HepG2 (cell line): Measurements from ENCODE around the gene ZNF586. TPM values are rescaled to one million over a fixed set of nuclear protein-coding genes. Genes with fewer than 3 reads are reported as not detected.

Experiments
- ATAC-seq: fragments of 200-7000 bp; cut with Tn5 transposase; 3 replicates; pipeline ENCODE4 v1.9.1; 2020; ENCODE audit warnings: mild to moderate bottlenecking, moderate library complexity
- BruUV-seq: library from RNA; stranded (reverse); fragments of 400-500 nt; replicated peaks from 2 replicates; lab custom pipeline; 2021; lab: Mats Ljungman, UMichigan
- CTCF ChIA-PET: fragments of 300-600 bp; formaldehyde crosslinking; extraction: SDS; loops from one replicate; lab custom pipeline; 2021; ENCODE audit warnings: low total read pairs, inconsistent platforms, low intra/inter-chr PET ratio; lab: Yijun Ruan, JAX
- POLR2A ChIA-PET: fragments of 350-600 bp; sonication (Branson Sonifier 250); formaldehyde crosslinking; loops from one replicate; lab custom pipeline; 2020; ENCODE audit warnings: antibody characterized with exemption, inconsistent platforms; lab: Yijun Ruan, JAX
- DNase-seq: peaks from one replicate; pipeline ENCODE4 v3.0.0-alpha.2; 2015; ENCODE audit warnings: low spot score
- FAIRE-seq: peaks from 3 replicates; lab custom pipeline; 2011; peaks lifted over from hg19 to GRCh38; lab: Jason Lieb, UNC
- H2AFZ ChIP-seq: one replicate; pipeline ENCODE4 v1.6.1; 2011; ENCODE audit warnings: low read length, inconsistent platforms
- H3K27ac ChIP-seq: fragments of 300-600 bp; 3 replicates; pipeline ENCODE4 v1.8.0; 2011; ENCODE audit warnings: mixed run types, mild to moderate bottlenecking, mixed read lengths, low read length, inconsistent platforms; ENCODE audit not compliant: insufficient read depth; ENCODE audit errors: extremely low read length
- H3K27me3 ChIP-seq, 2 experiments: fragments of 200-600 bp in 1 of 2; 2 replicates in 1 of 2; 3 replicates in 1 of 2; pipeline versions ENCODE4 v1.6.0 to v1.8.0; 2011; ENCODE audit warnings: low read length in 2 of 2, mild to moderate bottlenecking in 2 of 2, moderate library complexity in 2 of 2, inconsistent platforms in 1 of 2; ENCODE audit not compliant: insufficient read depth in 2 of 2, control insufficient read depth in 1 of 2
- H3K36me3 ChIP-seq, 2 experiments: fragments of 200-600 bp in 1 of 2; replicated peaks in 1 of 2; 2 replicates in 1 of 2; 3 replicates in 1 of 2; pipeline versions ENCODE4 v1.5.1 to v1.8.0; 2011; ENCODE audit warnings: low read length in 2 of 2, inconsistent platforms in 1 of 2; ENCODE audit not compliant: insufficient read depth in 2 of 2, control insufficient read depth in 1 of 2
- H3K4me1 ChIP-seq: 2 replicates; pipeline ENCODE4 v1.5.1; 2012; ENCODE audit warnings: low read length, inconsistent platforms; ENCODE audit not compliant: insufficient read depth
- H3K4me2 ChIP-seq: 2 replicates; pipeline ENCODE4 v1.6.0; 2011; ENCODE audit warnings: low read depth, low read length, inconsistent platforms
- H3K4me3 ChIP-seq, 3 experiments: fragments of 200-600 bp in 1 of 3; sonication (generic), shearing (Covaris generic) in 1 of 3; replicated peaks in 1 of 3; 2 replicates each; pipeline ENCODE4 v1.5.1; 2011 to 2016; ENCODE audit warnings: low read length in 3 of 3, inconsistent platforms in 2 of 3, low read depth in 2 of 3, mild to moderate bottlenecking in 2 of 3, control low read depth in 1 of 3, mixed read lengths in 1 of 3; ENCODE audit not compliant: insufficient read depth in 1 of 3
- H3K79me2 ChIP-seq: one replicate; pipeline ENCODE4 v1.6.1; 2011; ENCODE audit warnings: low read length, inconsistent platforms; ENCODE audit not compliant: insufficient read depth
- H3K9ac ChIP-seq: 2 replicates; pipeline ENCODE4 v1.6.0; 2011; ENCODE audit warnings: mild to moderate bottlenecking, low read depth, low read length, inconsistent platforms; ENCODE audit not compliant: insufficient read depth
- H3K9me3 ChIP-seq: 2 replicates; pipeline ENCODE4 v1.5.1; 2012; ENCODE audit warnings: mild to moderate bottlenecking, low read length
- H4K20me1 ChIP-seq: 2 replicates; pipeline ENCODE4 v1.6.0; 2011; ENCODE audit warnings: inconsistent platforms, mild to moderate bottlenecking, low read length, moderate library complexity; ENCODE audit not compliant: insufficient read depth
- PLRG1 ChIP-seq: fragments of 450-650 bp; conservative IDR thresholded peaks from 2 replicates; pipeline ENCODE4 v1.6.1; 2016
- POLR2A ChIP-seq, 2 experiments: IDR thresholded peaks; 2 replicates each; pipeline ENCODE4 v1.6.1; 2011; ENCODE audit warnings: low read depth in 2 of 2, low read length in 2 of 2, mild to moderate bottlenecking in 1 of 2, moderate library complexity in 1 of 2; ENCODE audit not compliant: insufficient read depth in 1 of 2
- SYNCRIP ChIP-seq: fragments of 200-400 bp; formaldehyde crosslinking; IDR thresholded peaks from 2 replicates; pipeline ENCODE4 v1.6.1; 2018; ENCODE audit warnings: mild to moderate bottlenecking, low read depth, low read length; ENCODE audit not compliant: insufficient read depth
- ZMYM4 ChIP-seq: sonication (generic); formaldehyde crosslinking; IDR thresholded peaks from 2 replicates; pipeline ENCODE4 v1.8.1; 2023; ENCODE audit warnings: mild to moderate bottlenecking, missing genetic modification reagents
- ZNF224 ChIP-seq: sonication (generic); formaldehyde crosslinking; IDR thresholded peaks from 2 replicates; pipeline ENCODE4 v1.5.0; 2020; ENCODE audit warnings: mild to moderate bottlenecking, missing genetic modification reagents
- ZNF577 ChIP-seq: sonication (generic); formaldehyde crosslinking; IDR thresholded peaks from 2 replicates; pipeline ENCODE4 v1.4.0; 2020; ENCODE audit warnings: mild to moderate bottlenecking, low read depth, missing genetic modification reagents, borderline replicate concordance
- ZNF83 ChIP-seq: sonication (generic); formaldehyde crosslinking; IDR thresholded peaks from 2 replicates; pipeline ENCODE4 v1.4.0; 2020; ENCODE audit warnings: missing genetic modification reagents, mild to moderate bottlenecking, borderline replicate concordance
- ZSCAN25 ChIP-seq: sonication (generic); formaldehyde crosslinking; IDR thresholded peaks from 2 replicates; pipeline ENCODE4 v1.8.0; 2022; ENCODE audit warnings: mild to moderate bottlenecking, missing genetic modification reagents
- WGBS: methylation state at CpG from one replicate; pipeline ENCODE4 v1.1.6; 2017; ENCODE audit warnings: low lambda C conversion rate; 5-methylcytosine and 5-hydroxymethylcytosine counted together
- in situ Hi-C: cut with HindIII; loops from 2 replicates; pipeline ENCODE4 v1.10.0; 2017; ENCODE audit warnings: low pct_unique_long_range_greater_than_20kb; ENCODE audit not compliant: extremely low pct_ligation_motif_present
- intact Hi-C: fragments of 100-400 bp; cut with micrococcal nuclease; formaldehyde crosslinking; loops from one replicate; pipeline ENCODE4 v1.10.0; 2022; ENCODE audit not compliant: unreplicated experiment
- polyA plus RNA-seq, 8 experiments: library from polyadenylated mRNA; depleted of rRNA in 3 of 8; stranded (reverse) in 7 of 8; unstranded in 1 of 8; fragments of >200 nt; fragmentation: Illumina TruSeq in 4 of 8; extraction: Trizol in 4 of 8; gene quantifications; 2 replicates each; pipeline versions ENCODE4 v1.2.1 to v1.2.3, GENCODE V29; 2011 to 2016; ENCODE audit warnings: low read depth in 4 of 8, missing spikeins in 1 of 8, mixed read lengths in 1 of 8; ENCODE audit not compliant: insufficient read depth in 1 of 8
- total RNA-seq, 5 experiments: library from RNA; depleted of rRNA; stranded (reverse); fragments of >200 nt; fragmentation: Illumina TruSeq; extraction: Trizol; gene quantifications; 2 replicates each; pipeline ENCODE4 v1.2.3, GENCODE V29; 2016; ENCODE audit warnings: low read depth in 1 of 5
- TF ChIP-seq, protein P1 (sequence below): sonication (generic); formaldehyde crosslinking; conservative IDR thresholded peaks from 2 replicates; pipeline ENCODE4 v1.8.1; 2023; ENCODE audit warnings: missing genetic modification reagents
- TF ChIP-seq, protein P2 (sequence below): sonication (generic); formaldehyde crosslinking; IDR thresholded peaks from 2 replicates; pipeline ENCODE4 v1.4.0; 2020; ENCODE audit warnings: missing genetic modification reagents
- TF ChIP-seq, protein P3 (sequence below): IDR thresholded peaks from 2 replicates; pipeline ENCODE4 v1.6.1; 2016
- TF ChIP-seq, protein P4 (sequence below): sonication (generic); formaldehyde crosslinking; IDR thresholded peaks from 2 replicates; pipeline ENCODE4 v1.5.0; 2020; ENCODE audit warnings: missing genetic modification reagents, mild to moderate bottlenecking, borderline replicate concordance

Gene ZNF586
- total and polyA plus RNA-seq, 2 of the 13 experiments (the other 11 are each of a cell fraction or from before 2014, with no cell fraction given) = 0.50 to 3.4 TPM

DNA sequence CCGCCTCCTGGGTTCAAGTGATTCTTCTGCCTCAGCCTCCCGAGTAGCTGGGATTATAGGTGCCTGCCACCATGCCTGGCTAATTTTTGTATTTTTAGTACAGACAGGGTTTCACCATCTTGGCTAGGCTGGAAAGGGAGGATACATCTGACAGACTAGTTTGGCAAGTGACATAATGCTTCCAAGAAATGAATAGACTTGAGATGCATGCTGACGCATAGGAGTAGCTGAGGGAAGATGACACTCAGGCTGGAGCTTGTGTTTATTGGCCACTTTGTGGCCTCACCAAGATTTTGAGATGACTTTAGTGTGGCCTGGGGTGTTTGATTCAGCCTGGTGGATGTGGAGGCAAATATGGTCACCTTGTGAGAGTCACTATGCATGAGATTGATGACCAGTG lies 4.0 kb downstream of the ZNF586 start:
- Histone ChIP-seq H3K27me3 (no peaks in the 10 kb centered on the region), H3K27ac (no peak overlapping the region)
- POLR2A ChIA-PET = interaction anchor here (0.6 kb wide), 1 partner anchor 43 kb away, joined by 4 read pairs; no protein-coding TSS in a partner anchor
- TF ChIP-seq ZSCAN25 (CRISPR knock-in tag) (no peak), ZNF577 (CRISPR knock-in tag) (no peak), PLRG1 (no peak), ZNF224 (CRISPR knock-in tag) (no peak), ZMYM4 (no peak), POLR2A (IDR thresholded peaks at IDR 0.05; ENCODE audit: insufficient read depth in 1 of 2, low read depth in 2 of 2, low read length in 2 of 2) (no peak), SYNCRIP (no peak), ZNF83 (no peak)
- TF ChIP-seq, protein P1, sequence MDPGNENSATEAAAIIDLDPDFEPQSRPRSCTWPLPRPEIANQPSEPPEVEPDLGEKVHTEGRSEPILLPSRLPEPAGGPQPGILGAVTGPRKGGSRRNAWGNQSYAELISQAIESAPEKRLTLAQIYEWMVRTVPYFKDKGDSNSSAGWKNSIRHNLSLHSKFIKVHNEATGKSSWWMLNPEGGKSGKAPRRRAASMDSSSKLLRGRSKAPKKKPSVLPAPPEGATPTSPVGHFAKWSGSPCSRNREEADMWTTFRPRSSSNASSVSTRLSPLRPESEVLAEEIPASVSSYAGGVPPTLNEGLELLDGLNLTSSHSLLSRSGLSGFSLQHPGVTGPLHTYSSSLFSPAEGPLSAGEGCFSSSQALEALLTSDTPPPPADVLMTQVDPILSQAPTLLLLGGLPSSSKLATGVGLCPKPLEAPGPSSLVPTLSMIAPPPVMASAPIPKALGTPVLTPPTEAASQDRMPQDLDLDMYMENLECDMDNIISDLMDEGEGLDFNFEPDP = no peak
- TF ChIP-seq, protein P2, sequence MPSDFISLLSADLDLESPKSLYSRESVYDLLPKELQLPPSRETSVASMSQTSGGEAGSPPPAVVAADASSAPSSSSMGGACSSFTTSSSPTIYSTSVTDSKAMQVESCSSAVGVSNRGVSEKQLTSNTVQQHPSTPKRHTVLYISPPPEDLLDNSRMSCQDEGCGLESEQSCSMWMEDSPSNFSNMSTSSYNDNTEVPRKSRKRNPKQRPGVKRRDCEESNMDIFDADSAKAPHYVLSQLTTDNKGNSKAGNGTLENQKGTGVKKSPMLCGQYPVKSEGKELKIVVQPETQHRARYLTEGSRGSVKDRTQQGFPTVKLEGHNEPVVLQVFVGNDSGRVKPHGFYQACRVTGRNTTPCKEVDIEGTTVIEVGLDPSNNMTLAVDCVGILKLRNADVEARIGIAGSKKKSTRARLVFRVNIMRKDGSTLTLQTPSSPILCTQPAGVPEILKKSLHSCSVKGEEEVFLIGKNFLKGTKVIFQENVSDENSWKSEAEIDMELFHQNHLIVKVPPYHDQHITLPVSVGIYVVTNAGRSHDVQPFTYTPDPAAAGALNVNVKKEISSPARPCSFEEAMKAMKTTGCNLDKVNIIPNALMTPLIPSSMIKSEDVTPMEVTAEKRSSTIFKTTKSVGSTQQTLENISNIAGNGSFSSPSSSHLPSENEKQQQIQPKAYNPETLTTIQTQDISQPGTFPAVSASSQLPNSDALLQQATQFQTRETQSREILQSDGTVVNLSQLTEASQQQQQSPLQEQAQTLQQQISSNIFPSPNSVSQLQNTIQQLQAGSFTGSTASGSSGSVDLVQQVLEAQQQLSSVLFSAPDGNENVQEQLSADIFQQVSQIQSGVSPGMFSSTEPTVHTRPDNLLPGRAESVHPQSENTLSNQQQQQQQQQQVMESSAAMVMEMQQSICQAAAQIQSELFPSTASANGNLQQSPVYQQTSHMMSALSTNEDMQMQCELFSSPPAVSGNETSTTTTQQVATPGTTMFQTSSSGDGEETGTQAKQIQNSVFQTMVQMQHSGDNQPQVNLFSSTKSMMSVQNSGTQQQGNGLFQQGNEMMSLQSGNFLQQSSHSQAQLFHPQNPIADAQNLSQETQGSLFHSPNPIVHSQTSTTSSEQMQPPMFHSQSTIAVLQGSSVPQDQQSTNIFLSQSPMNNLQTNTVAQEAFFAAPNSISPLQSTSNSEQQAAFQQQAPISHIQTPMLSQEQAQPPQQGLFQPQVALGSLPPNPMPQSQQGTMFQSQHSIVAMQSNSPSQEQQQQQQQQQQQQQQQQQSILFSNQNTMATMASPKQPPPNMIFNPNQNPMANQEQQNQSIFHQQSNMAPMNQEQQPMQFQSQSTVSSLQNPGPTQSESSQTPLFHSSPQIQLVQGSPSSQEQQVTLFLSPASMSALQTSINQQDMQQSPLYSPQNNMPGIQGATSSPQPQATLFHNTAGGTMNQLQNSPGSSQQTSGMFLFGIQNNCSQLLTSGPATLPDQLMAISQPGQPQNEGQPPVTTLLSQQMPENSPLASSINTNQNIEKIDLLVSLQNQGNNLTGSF (CRISPR knock-in tag) = no peak
- TF ChIP-seq, protein P3, sequence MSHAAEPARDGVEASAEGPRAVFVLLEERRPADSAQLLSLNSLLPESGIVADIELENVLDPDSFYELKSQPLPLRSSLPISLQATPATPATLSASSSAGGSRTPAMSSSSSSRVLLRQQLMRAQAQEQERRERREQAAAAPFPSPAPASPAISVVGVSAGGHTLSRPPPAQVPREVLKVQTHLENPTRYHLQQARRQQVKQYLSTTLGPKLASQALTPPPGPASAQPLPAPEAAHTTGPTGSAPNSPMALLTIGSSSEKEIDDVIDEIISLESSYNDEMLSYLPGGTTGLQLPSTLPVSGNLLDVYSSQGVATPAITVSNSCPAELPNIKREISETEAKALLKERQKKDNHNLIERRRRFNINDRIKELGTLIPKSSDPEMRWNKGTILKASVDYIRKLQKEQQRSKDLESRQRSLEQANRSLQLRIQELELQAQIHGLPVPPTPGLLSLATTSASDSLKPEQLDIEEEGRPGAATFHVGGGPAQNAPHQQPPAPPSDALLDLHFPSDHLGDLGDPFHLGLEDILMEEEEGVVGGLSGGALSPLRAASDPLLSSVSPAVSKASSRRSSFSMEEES (CRISPR knock-in tag) = no peak
- TF ChIP-seq, protein P4, sequence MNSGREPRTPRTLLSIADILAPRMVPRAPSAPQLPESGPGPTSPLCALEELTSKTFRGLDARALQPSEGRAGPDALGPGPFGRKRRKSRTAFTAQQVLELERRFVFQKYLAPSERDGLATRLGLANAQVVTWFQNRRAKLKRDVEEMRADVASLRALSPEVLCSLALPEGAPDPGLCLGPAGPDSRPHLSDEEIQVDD (CRISPR knock-in tag) = no peak
- TF ChIP-seq, all 625 proteins: peak for 0
- CTCF ChIA-PET = no interaction called here
- H3K36me3 ChIP-seq = peaks cover 2 to 27% of the 10 kb centered on the region in 2 experiments; a peak in 3 of 5 replicates
- DNase-seq (no peak), FAIRE-seq (no peak), ATAC-seq (no peak)
- WGBS = 97% methylated on average over 3 of the region's 3 CpGs
- H3K9me3 ChIP-seq = no peaks in the 10 kb centered on the region
- in situ Hi-C loops = no loop called here
- no peak overlapping the region for H3K4me2 ChIP-seq
- H2AFZ ChIP-seq = no peak overlapping the region
- H4K20me1 ChIP-seq = no peaks in the 10 kb centered on the region
- H3K79me2 ChIP-seq = no peaks in the 10 kb centered on the region
- intact Hi-C loops = no loop called here
- H3K4me3 ChIP-seq = no peak overlapping the region
- H3K9ac ChIP-seq = no peak overlapping the region
- BruUV-seq = no TSS peak
- peaks cover 7% of the 10 kb centered on the region; the same call in 1 of the 2 replicates for H3K4me1 ChIP-seq
